ENCODE data around the gene KCNK3. TPM values are rescaled to one million over a fixed set of nuclear protein-coding genes. Genes with fewer than 3 reads are reported as not detected.

Gene KCNK3
- total and polyA plus RNA-seq, 2 donors (not counting 3 experiments of a cell fraction or from before 2014, with no cell fraction given) = not detected

DNA sequence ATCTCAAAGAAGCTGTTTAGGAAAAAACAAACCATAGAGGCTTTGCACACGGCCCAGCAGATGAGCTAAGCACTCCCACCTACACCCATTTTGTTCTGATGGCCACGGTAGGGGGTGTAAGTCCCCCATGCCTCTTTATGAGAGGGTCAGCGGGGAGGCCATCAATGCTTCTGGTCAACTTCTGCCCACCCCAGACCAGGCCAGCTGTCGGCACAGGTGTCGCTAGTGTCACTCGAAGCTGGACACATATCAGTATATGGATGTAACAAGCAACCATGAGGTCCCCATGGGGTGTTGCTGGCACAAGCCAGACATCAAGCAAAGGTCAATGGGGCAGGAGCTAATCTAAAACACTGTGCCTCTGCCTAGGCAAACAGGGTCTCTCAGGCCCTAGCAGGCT lies 47.8 kb downstream of the KCNK3 start:
- Histone ChIP-seq H3K27ac (ENCODE audit: insufficient read depth, low read depth, low read length) (no peak overlapping the region), H3K9me3 (replicated peaks; ENCODE audit: control insufficient read depth, insufficient read depth, low read length) (no peaks in the 10 kb centered on the region), H4K20me1 (replicated peaks; ENCODE audit: control insufficient read depth, extremely low read depth, insufficient read depth, low read length) (no peaks in the 10 kb centered on the region), H3K36me3 (ENCODE audit: control insufficient read depth in 2 of 2, extremely low read depth in 1 of 2, insufficient read depth in 2 of 2, low read length in 2 of 2) (no peaks in the 10 kb centered on the region), H3K4me2 (ENCODE audit: insufficient read depth, low read length) (no peak overlapping the region), H3K79me2 (ENCODE audit: control insufficient read depth, insufficient read depth, low read length) (no peaks in the 10 kb centered on the region), H3K9me1 (replicated peaks; ENCODE audit: control insufficient read depth, extremely low read depth, insufficient read depth, low read length) (no peaks in the 10 kb centered on the region), H3K4me1 (ENCODE audit: control insufficient read depth, extremely low read depth, insufficient read depth, low read length) (peaks cover 3% of the 10 kb centered on the region), H2AFZ (ENCODE audit: low read depth, low read length) (no peak overlapping the region), H3K9ac (replicated peaks; ENCODE audit: extremely low read depth, insufficient read depth, low read length) (no peak overlapping the region), H3K27me3 (ENCODE audit: control insufficient read depth in 2 of 2, insufficient read depth in 2 of 2, low read length in 2 of 2) (no peaks in the 10 kb centered on the region), H3K4me3 (replicated peaks in 1 of 3; ENCODE audit: insufficient read depth in 1 of 3, low read depth in 1 of 3, low read length in 3 of 3) (no peak overlapping the region)
- dilution Hi-C loops (cut with MboI; ENCODE audit: extremely low pct_ligation_motif_present, low sequenced_read_pairs) = no loop called here
- no peak for FAIRE-seq
- intact Hi-C loops (cut with micrococcal nuclease) = no loop called here
- DNase-seq (ENCODE audit: low read depth, low spot score) = no peak
- BruUV-seq (replicated peaks) = no TSS peak
- ChIA-PET CTCF (interaction anchor here (1.6 to 14.5 kb wide), 3 partner anchors 135 to 219 kb away, joined by 3 to 353 read pairs (median 4); no protein-coding TSS in a partner anchor), POLR2A (no interaction called here)
- no peak for TF ChIP-seq POLR2A (IDR thresholded peaks at IDR 0.05; ENCODE audit: low read depth, low read length)
- no peak for TF ChIP-seq GATA2 (IDR thresholded peaks at IDR 0.05; ENCODE audit: insufficient read depth, insufficient read length, low read depth, low read length)
- no peak for TF ChIP-seq MYC (IDR thresholded peaks at IDR 0.05; ENCODE audit: low read depth, low read length)
- no peak for TF ChIP-seq JUN (IDR thresholded peaks at IDR 0.05; ENCODE audit: borderline replicate concordance, insufficient read depth, insufficient read length, low read depth)
- no peak for TF ChIP-seq POLR2AphosphoS5 (IDR thresholded peaks at IDR 0.05; ENCODE audit: insufficient read depth, low read depth, low read length)
- TF ChIP-seq, protein P1, sequence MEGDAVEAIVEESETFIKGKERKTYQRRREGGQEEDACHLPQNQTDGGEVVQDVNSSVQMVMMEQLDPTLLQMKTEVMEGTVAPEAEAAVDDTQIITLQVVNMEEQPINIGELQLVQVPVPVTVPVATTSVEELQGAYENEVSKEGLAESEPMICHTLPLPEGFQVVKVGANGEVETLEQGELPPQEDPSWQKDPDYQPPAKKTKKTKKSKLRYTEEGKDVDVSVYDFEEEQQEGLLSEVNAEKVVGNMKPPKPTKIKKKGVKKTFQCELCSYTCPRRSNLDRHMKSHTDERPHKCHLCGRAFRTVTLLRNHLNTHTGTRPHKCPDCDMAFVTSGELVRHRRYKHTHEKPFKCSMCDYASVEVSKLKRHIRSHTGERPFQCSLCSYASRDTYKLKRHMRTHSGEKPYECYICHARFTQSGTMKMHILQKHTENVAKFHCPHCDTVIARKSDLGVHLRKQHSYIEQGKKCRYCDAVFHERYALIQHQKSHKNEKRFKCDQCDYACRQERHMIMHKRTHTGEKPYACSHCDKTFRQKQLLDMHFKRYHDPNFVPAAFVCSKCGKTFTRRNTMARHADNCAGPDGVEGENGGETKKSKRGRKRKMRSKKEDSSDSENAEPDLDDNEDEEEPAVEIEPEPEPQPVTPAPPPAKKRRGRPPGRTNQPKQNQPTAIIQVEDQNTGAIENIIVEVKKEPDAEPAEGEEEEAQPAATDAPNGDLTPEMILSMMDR (IDR thresholded peaks at IDR 0.05; ENCODE audit: extremely low read depth in 1 of 2, insufficient read depth in 1 of 2, low read depth in 1 of 2, low read length in 2 of 2) = no peak
- TF ChIP-seq, protein P2, sequence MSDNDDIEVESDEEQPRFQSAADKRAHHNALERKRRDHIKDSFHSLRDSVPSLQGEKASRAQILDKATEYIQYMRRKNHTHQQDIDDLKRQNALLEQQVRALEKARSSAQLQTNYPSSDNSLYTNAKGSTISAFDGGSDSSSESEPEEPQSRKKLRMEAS (IDR thresholded peaks at IDR 0.05; ENCODE audit: insufficient read depth, insufficient read length) = no peak

Measured in endothelial cell of umbilical vein (primary cell).